H9 (cell line): ENCODE results near the gene ANKRD13C. TPM values are rescaled to one million over a fixed set of nuclear protein-coding genes. Genes with fewer than 3 reads are reported as not detected.

Source experiments
- DNase-seq: peaks from one replicate; pipeline ENCODE4 v3.0.0-alpha.2; 2017
- H2AFZ ChIP-seq: one replicate; pipeline ENCODE4 v1.6.1; 2013; ENCODE audit warnings: mild to moderate bottlenecking, low read length, control low read depth, moderate library complexity
- H2AK5ac ChIP-seq: 2 replicates; pipeline ENCODE4 v1.6.1; 2013; ENCODE audit warnings: low read length, control low read depth, mixed read lengths; ENCODE audit not compliant: insufficient read length
- H2BK120ac ChIP-seq: one replicate; pipeline ENCODE4 v1.6.1; 2013; ENCODE audit warnings: low read depth, mild to moderate bottlenecking, low read length, control low read depth, inconsistent platforms; ENCODE audit not compliant: poor library complexity, severe bottlenecking
- H2BK12ac ChIP-seq: 2 replicates; pipeline ENCODE4 v1.6.1; 2013; ENCODE audit warnings: low read length, control low read depth, mixed read lengths, low read depth; ENCODE audit not compliant: insufficient read length
- H2BK15ac ChIP-seq: 2 replicates; pipeline ENCODE4 v1.6.1; 2013; ENCODE audit warnings: low read depth, low read length, control low read depth
- H2BK20ac ChIP-seq: one replicate; pipeline ENCODE4 v1.6.1; 2013; ENCODE audit warnings: low read depth, mild to moderate bottlenecking, low read length, control low read depth, inconsistent platforms; ENCODE audit not compliant: poor library complexity, severe bottlenecking
- H2BK5ac ChIP-seq: 2 replicates; pipeline ENCODE4 v1.6.1; 2013; ENCODE audit warnings: low read length, control low read depth, mixed read lengths; ENCODE audit not compliant: insufficient read length
- H3K14ac ChIP-seq: 2 replicates; pipeline ENCODE4 v1.6.1; 2013; ENCODE audit warnings: low read length, control low read depth; ENCODE audit not compliant: insufficient read depth
- H3K18ac ChIP-seq: 2 replicates; pipeline ENCODE4 v1.6.1; 2013; ENCODE audit warnings: low read depth, mild to moderate bottlenecking, mixed read lengths, low read length, control low read depth; ENCODE audit not compliant: insufficient read length
- H3K23ac ChIP-seq: 2 replicates; pipeline ENCODE4 v1.6.1; 2013; ENCODE audit warnings: low read length, control low read depth, mixed read lengths, low read depth; ENCODE audit not compliant: insufficient read length
- H3K23me2 ChIP-seq: 2 replicates; pipeline ENCODE4 v1.6.1; 2013; ENCODE audit warnings: low read depth, mild to moderate bottlenecking, mixed read lengths, low read length, control low read depth; ENCODE audit not compliant: insufficient read length, poor library complexity, severe bottlenecking
- H3K27ac ChIP-seq: 2 replicates; pipeline ENCODE4 v1.5.1; 2013; ENCODE audit warnings: low read length, control low read depth, mixed read lengths, low read depth; ENCODE audit not compliant: insufficient read length
- H3K27me3 ChIP-seq: 2 replicates; pipeline ENCODE4 v1.6.1; 2013; ENCODE audit warnings: low read length, control low read depth, inconsistent platforms; ENCODE audit not compliant: insufficient read depth
- H3K4ac ChIP-seq: 2 replicates; pipeline ENCODE4 v1.6.1; 2013; ENCODE audit warnings: low read depth, mild to moderate bottlenecking, control low read depth, inconsistent platforms, low read length, moderate library complexity
- H3K4me1 ChIP-seq: 2 replicates; pipeline ENCODE4 v1.6.1; 2013; ENCODE audit warnings: low read length, control low read depth, inconsistent platforms; ENCODE audit not compliant: insufficient read depth
- H3K4me2 ChIP-seq: 2 replicates; pipeline ENCODE4 v1.6.1; 2013; ENCODE audit warnings: low read length, control low read depth, mixed read lengths; ENCODE audit not compliant: insufficient read length, insufficient read depth
- H3K56ac ChIP-seq: 2 replicates; pipeline ENCODE4 v1.6.1; 2013; ENCODE audit warnings: low read depth, mild to moderate bottlenecking, mixed read lengths, low read length, control low read depth; ENCODE audit not compliant: insufficient read length
- H3K79me1 ChIP-seq: 2 replicates; pipeline ENCODE4 v1.6.1; 2013; ENCODE audit warnings: low read depth, mild to moderate bottlenecking, moderate library complexity, low read length, control low read depth, inconsistent platforms; ENCODE audit not compliant: insufficient read depth, poor library complexity, severe bottlenecking
- H3K79me2 ChIP-seq: 2 replicates; pipeline ENCODE4 v1.6.1; 2013; ENCODE audit warnings: low read length, control low read depth, inconsistent platforms; ENCODE audit not compliant: insufficient read depth
- H3K9ac ChIP-seq: 2 replicates; pipeline ENCODE4 v1.6.1; 2013; ENCODE audit warnings: low read length, control low read depth, mixed read lengths; ENCODE audit not compliant: insufficient read length; ENCODE audit errors: extremely low read depth
- H3K9me3 ChIP-seq: one replicate; pipeline ENCODE4 v1.6.1; 2013; ENCODE audit warnings: low read depth, low read length, inconsistent platforms; ENCODE audit not compliant: control insufficient read depth
- H3T11ph ChIP-seq: one replicate; pipeline ENCODE4 v1.6.1; 2013; ENCODE audit warnings: mild to moderate bottlenecking, low read length, control low read depth, inconsistent platforms
- H4K20me1 ChIP-seq: one replicate; pipeline ENCODE4 v1.6.1; 2013; ENCODE audit not compliant: control insufficient read depth, insufficient read length, insufficient read depth
- H4K5ac ChIP-seq: 2 replicates; pipeline ENCODE4 v1.6.1; 2013; ENCODE audit warnings: low read depth, mild to moderate bottlenecking, mixed read lengths, low read length, control low read depth; ENCODE audit not compliant: insufficient read length
- H4K8ac ChIP-seq: replicated peaks from 2 replicates; pipeline ENCODE4 v1.6.1; 2013; ENCODE audit warnings: low read length, control low read depth, mixed read lengths, low read depth; ENCODE audit not compliant: insufficient read length
- H4K91ac ChIP-seq: 2 replicates; pipeline ENCODE4 v1.6.1; 2013; ENCODE audit warnings: low read depth, mild to moderate bottlenecking, moderate library complexity, mixed read lengths, low read length, control low read depth; ENCODE audit not compliant: insufficient read length
- H3K27ac Mint-ChIP-seq, 3 experiments: 2 replicates in 2 of 3; 3 replicates in 1 of 3; pipeline ENCODE4 v1.8.0; 2020 to 2021; ENCODE audit warnings: mixed read lengths in 3 of 3, mild to moderate bottlenecking in 1 of 3, moderate library complexity in 1 of 3
- H3K27me3 Mint-ChIP-seq: 2 replicates; pipeline ENCODE4 v1.8.0; 2021; ENCODE audit warnings: low read depth, mild to moderate bottlenecking, moderate library complexity, mixed read lengths
- H3K36me3 Mint-ChIP-seq, 3 experiments: 2 replicates in 2 of 3; 3 replicates in 1 of 3; pipeline ENCODE4 v1.8.0; 2020 to 2021; ENCODE audit warnings: low read depth in 3 of 3, mixed read lengths in 3 of 3; ENCODE audit not compliant: insufficient read depth in 1 of 3
- H3K4me1 Mint-ChIP-seq, 2 experiments: 2 replicates each; pipeline ENCODE4 v1.8.0; 2020; ENCODE audit warnings: mixed read lengths in 2 of 2
- H3K4me3 Mint-ChIP-seq, 2 experiments: 2 replicates in 1 of 2; 3 replicates in 1 of 2; pipeline ENCODE4 v1.8.0; 2020 to 2021; ENCODE audit warnings: mild to moderate bottlenecking in 2 of 2, mixed read lengths in 2 of 2, moderate library complexity in 1 of 2
- H3K9me3 Mint-ChIP-seq, 2 experiments: 2 replicates in 1 of 2; 3 replicates in 1 of 2; pipeline ENCODE4 v1.8.0; 2020; ENCODE audit warnings: mild to moderate bottlenecking in 2 of 2, mixed read lengths in 2 of 2, moderate library complexity in 1 of 2
- CTCF ChIP-seq: fragments of 200-600 bp; sonication (generic); conservative IDR thresholded peaks from 3 replicates; pipeline ENCODE4 v1.8.0; 2021; ENCODE audit warnings: antibody characterized with exemption, mild to moderate bottlenecking
- WGBS: extraction: QIAGEN DNeasy Blood & Tissue Kit; methylation state at CpG from one replicate; pipeline ENCODE4 v1.1.7; 2013; ENCODE audit warnings: missing lambda C conversion rate, low lambda C conversion rate, mixed read lengths; ENCODE audit not compliant: insufficient read length; ENCODE audit errors: extremely low coverage; 5-methylcytosine and 5-hydroxymethylcytosine counted together
- total RNA-seq: library from RNA; stranded (reverse); gene quantifications from 2 replicates; pipeline ENCODE4 v1.2.1, GENCODE V29; 2021

Gene ANKRD13C
- total RNA-seq, 1 experiment from 2014 or later, result 19.7 TPM

GRCh38 chr1:70224954-70225353 is 129.6 kb downstream of the ANKRD13C start:
- peaks cover 25 to 62% (median 58%) of the 10 kb centered on the region in 3 experiments for H3K36me3 Mint-ChIP-seq
- no peak overlapping the region for H4K5ac ChIP-seq

More at GRCh38 chr1:70224954-70225353, 129.6 kb downstream of the ANKRD13C start:
- Histone ChIP-seq H4K8ac (no peak overlapping the region), H3T11ph (no peak overlapping the region), H4K91ac (no peak overlapping the region), H3K4me1 (no peaks in the 10 kb centered on the region), H3K23ac (no peak overlapping the region), H2BK15ac (no peak overlapping the region), H2BK120ac (no peak overlapping the region), H2BK5ac (no peak overlapping the region), H3K9ac (no peak overlapping the region), H3K27me3 (no peaks in the 10 kb centered on the region), H3K18ac (no peak overlapping the region), H3K23me2 (no peaks in the 10 kb centered on the region), H2AFZ (no peak overlapping the region), H3K9me3 (no peaks in the 10 kb centered on the region), H3K79me2 (peaks cover 24% of the 10 kb centered on the region; the same call in 1 of the 2 replicates), H3K27ac (no peak overlapping the region), H2BK20ac (no peak overlapping the region), H3K79me1 (peaks cover 3% of the 10 kb centered on the region), H3K14ac (no peak overlapping the region), H2BK12ac (no peak overlapping the region), H3K4ac (no peak overlapping the region), H3K4me2 (no peak overlapping the region), H4K20me1 (no peaks in the 10 kb centered on the region), H2AK5ac (no peak overlapping the region), H3K56ac (no peak overlapping the region)
- no peak for TF ChIP-seq CTCF
- peak overlapping the region in 1 of 3 experiments; percentile 42; a peak in 1 of 7 replicates for H3K27ac Mint-ChIP-seq
- no peaks in the 10 kb centered on the region for H3K27me3 Mint-ChIP-seq
- H3K9me3 Mint-ChIP-seq, result no peaks in the 10 kb centered on the region; a peak in 1 of 5 replicates
- no peak overlapping the region for H3K4me3 Mint-ChIP-seq
- H3K4me1 Mint-ChIP-seq, result peaks cover 27 to 29% of the 10 kb centered on the region in 2 experiments
- no CpG with 5 or more reads among the region's 2 CpGs for WGBS
- no peak for DNase-seq
